Stimulated activated CD4-positive, alpha-beta T cell treated with anti-CD3 and anti-CD28 coated beads, Interleukin-4, amount 100 ng/mL, for 24 hours (primary cell): ENCODE measurements around the gene HPSE.

Experiments used
- DNase-seq: peaks from one replicate; pipeline ENCODE4 v3.0.0-alpha.2; 2020

The HPSE gene

GRCh38 chr4:83334425-83335241 lies at the start of gene HPSE:
HPSE (minus strand) TSS chr4:83334848; CDS start chr4:83334782, 66 bp downstream.
- DNase-seq = peak; percentile 56

- no peak for DNase-seq
Measured at GRCh38 chr4:83382850-83383249, 48.2 kb upstream of the HPSE start.

GRCh38 chr4:83381173-83381572 lies 46.5 kb upstream of the HPSE start:
- no peak for DNase-seq

DNA sequence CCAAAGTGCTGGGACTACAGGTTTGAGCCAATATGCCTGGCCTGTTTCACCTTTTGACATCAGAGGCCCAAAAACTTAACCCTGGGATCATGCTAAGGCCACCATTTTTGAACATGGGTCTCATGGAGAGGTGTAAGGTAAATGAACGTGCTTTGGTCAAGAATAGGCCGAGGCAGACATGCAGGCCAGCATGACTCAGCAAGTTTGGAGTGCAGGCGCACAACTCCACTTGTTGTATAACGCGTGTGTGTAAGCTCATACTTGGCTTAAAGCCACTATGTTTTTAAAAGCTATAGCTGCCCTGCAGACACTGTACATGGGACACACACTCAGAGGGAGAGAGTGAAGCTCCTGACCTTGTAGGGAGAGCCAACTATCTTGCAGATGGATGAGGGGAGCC lies 43.8 kb upstream of the HPSE start:
- DNase-seq = no peak

DNA sequence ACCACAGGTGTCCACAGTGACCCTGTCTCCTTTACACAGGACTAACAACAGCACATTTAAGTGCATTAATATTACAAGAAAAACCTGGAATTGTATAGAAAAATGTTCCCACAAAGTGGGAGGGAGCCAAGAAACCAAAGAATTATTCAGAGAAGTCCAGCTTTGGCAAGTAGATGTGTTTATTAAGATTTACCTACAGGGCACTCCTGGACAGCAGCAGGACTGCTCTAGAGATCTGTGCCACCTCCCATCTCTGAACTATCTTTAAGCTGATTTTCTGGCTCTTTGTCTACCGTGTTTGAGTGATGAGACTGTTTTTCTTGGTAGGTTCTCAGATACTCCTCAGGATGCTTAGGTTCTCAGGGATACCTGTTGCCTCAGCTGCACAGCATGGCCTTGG lies 38.3 kb upstream of the HPSE start:
- DNase-seq = no peak

GRCh38 chr4:83371936-83372335 lies 37.3 kb upstream of the HPSE start:
- no peak for DNase-seq

DNA sequence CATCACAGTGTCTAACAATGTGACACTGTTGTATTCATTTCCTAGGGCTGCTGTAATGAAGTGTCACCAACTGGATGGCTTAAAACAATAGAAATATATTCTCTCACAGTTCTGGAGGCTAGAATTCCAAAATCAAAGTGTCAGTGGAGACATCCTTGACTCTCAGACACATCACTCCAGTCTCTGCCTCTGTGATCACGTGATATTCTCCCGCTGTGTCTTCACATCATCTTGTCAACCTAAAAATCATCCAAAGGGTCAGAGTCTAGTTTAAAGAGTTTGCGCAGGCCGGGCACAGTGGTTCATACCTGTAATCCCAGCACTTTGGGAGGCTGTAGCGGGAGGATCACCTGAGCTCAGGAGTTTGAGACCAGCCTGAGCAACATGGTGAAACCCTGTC lies 36.6 kb upstream of the HPSE start:
- no peak for DNase-seq

- DNase-seq = no peak
Measured at GRCh38 chr4:83370640-83370906, 35.9 kb upstream of the HPSE start.

DNA sequence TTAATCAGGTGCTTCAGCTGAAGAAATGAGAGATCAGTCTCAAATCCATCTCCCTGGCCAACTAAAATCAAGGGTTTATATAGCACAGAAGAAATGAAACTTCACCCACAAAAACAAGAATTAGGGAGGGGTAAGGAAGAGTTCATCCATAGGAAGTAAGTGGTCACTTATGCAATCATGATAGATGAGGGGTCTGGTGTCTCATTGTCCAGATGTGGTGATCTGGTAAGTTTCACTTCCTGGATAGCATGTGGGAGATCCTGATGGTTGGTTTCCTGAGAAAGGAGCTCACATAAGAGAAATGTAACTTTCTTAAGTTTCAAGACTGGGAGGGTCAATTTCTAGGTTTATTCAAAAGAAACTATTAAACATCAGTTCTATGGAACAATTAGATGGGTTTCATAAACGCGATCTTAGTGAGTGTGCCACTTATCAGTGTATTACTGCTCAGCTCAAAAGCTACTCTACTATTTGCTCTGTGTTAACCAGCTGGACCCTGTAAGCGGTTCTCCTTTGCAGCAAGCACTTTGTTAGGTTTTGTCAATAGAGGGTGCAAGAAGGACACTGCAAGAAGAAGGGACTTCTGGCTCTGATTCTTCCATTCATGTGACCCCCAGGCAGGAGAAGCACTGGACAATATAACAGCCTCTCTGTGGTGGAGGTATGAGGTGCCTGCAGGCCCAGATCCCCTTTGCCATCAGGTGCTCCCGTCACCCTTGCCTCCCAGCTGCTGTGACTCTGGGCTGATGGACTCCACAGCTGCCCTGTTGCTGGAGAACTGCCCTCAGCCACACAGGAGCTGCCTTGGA lies 35.4 kb upstream of the HPSE start:
- DNase-seq = no peak

DNA sequence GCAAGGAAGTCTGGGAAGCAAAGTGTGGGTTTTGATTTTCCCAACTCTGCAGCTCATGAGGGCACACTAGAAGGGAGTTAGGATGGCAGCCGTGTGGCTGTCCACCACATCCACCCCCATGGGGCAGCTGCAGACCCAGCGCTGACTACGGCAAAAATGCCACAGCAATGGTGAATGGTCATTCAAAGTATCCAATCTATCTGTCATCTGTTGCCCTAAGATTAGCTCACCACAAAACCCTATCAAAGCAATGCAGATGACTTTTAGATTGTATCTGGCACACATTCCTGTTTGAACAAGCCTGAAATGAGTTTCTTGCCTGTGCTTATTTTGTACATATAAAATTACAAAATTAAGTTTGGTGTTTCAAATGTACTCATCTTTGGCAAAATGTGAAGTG lies 29.7 kb upstream of the HPSE start:
- DNase-seq = no peak

DNA sequence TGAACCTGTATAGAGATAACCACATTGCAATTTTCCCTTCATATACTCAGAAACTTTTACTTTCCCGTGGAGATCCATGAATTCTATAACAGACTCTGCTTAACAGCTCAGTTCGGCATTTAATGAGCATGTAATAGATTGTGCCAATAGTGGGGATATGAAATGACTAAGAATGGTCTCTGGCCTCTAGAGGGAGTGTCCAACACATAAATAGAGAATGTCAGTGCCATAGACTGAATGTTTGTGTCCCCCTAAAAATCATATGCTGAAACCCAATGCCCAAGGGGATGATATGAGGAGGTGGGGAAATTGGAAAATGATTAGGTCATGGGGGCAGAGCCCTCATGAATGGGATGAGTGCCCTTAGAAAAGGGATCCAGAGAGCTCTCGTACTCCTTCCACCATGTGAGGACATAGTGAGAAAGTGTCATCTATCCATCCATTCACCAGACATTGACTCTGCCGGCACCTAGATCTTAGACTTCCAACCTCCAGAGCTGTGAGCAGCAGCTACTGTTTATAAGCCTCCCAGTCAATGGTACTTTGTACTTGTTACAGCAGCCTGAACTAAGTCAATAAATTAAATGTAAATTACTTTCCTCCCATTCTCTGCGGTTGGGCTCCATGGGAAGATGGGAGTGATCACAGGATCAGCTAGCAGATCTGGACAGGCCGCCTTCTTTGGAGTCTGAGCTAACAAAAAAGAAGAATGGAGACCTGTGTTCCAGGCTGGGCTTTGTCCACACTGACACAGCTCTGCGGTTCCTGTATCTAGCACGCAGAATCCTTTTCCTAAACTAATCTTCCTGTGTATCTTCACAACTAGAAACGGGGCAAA lies 28.1 kb upstream of the HPSE start:
- DNase-seq = no peak

GRCh38 chr4:83361416-83362103 lies 26.9 kb upstream of the HPSE start:
- no peak for DNase-seq

- DNase-seq = no peak
Measured at GRCh38 chr4:83360018-83360417, 25.4 kb upstream of the HPSE start.

GRCh38 chr4:83358410-83358809 lies 23.8 kb upstream of the HPSE start:
- DNase-seq = no peak

DNA sequence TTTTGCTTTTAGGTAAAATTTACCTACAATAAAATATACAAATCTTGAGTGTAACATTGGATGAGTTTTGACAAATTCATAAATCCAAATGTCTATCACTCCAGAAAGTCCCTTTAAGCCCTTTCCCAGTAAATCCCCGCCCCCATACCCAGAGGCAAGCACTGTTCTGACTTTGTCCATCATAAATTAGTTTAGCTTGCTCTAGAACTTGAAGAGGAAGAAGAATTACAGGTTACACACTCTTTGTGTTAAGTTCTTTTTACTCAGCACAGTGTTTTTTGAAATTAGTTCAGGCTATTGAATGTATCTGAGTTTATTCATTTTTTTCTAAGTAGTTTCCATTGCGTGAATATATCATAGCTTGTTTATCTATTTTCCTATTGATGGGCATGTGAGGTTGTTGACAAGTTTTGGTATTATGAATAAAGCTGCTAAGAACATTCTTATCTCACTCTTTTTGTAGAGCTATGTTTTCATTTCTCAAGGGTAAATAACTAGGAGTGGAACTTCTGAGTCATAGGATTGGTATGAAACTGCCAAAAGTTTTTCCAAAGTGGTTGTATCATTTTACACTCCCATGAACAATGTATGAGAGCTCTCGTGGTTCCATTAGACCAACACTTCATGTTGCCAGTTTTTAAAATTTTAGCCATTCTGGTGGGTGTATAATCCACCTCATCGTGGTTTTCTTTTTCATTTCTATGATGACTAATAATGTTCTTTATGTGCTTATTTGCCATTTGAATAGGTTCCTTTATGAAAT lies 22.4 kb upstream of the HPSE start:
- peak; percentile 32 for DNase-seq

- no peak for DNase-seq
Measured at GRCh38 chr4:83353516-83353915, 18.9 kb upstream of the HPSE start.

DNA sequence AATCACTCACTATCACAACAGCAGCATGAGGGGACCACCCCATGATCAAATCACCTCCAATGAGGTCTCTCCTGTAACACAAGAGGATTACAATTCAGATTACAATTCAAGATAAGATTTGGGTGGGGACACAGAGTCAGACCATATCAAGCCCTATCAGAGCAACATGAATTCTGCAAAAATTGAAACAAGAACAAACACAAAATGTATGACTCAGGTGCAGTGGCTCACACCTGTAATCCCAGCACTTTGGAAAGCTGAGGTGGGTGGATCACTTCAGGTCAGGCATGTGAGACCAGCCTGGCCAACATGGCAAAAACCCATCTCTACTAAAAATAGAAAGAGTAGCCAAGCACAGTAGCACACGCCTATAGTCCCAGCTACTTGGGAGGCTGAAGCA lies 13.4 kb upstream of the HPSE start:
- DNase-seq = no peak

DNA sequence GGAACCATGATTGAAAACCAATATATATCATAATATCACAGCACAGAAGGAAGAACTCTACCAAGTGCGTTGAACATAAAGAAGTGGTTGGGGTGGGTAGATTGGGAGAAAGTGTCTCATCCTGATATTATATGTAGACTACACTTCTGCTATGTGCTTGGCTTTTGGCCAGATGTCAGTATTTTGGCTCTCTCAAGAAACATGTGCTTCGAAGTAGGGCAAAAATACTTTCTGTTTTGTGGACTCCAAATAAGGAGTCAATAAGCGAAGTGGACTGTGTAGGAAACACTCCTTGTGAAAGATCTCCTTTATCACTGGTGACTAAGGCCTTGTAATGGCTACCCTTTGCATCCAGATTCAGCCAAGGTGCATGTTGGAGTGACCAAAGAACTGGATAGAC lies 7.8 kb upstream of the HPSE start:
- no peak for DNase-seq

DNA sequence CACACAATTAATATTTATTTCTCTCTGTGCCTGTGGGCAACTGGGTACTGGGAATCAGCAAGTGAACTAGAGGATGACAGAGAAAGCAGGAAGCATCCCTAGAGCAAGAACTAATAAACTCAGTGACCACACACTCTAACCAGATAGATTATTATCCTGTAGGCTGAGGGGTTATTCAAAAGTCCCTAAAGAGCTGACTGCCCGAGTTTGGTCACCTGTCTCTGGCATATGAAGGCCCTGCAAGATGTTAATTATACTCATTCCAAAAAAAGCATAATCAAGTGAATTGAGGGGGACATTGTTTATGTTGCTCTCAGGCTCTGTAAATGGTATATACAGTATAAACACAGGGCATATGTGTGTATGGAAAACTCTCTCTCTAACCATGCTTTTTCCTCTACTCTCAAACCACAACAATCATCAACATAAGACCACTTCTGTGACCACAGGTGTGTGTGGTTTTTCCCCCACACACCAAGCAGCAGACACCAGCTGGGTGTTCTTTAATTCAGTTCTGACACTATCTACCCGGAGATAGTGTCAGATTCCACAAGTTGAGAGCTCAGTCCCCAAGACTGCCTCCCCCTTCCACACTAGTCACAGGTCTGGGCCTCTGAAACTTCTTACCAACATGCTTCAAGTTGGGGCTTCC lies 6.2 kb upstream of the HPSE start:
- peak; percentile 36 for DNase-seq

DNA sequence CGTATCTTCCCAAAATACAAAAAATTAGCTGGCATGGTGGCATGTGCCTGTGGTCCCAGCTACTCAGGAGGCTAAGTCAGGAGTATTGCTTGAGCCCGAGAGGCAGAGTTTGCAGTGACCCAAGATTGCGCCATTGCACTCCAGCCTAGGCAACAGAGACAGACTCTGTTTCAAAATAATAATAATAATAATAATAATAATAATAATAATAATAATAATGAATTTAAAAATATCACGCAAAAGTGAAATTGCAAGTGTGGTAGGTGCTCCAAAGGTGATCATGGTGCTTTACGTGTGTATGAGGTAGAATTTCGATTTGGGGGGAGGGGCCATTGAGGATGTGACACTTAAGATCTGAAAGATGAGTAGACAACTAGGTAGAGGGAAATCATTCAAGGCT lies 4.9 kb upstream of the HPSE start:
- no peak for DNase-seq

DNA sequence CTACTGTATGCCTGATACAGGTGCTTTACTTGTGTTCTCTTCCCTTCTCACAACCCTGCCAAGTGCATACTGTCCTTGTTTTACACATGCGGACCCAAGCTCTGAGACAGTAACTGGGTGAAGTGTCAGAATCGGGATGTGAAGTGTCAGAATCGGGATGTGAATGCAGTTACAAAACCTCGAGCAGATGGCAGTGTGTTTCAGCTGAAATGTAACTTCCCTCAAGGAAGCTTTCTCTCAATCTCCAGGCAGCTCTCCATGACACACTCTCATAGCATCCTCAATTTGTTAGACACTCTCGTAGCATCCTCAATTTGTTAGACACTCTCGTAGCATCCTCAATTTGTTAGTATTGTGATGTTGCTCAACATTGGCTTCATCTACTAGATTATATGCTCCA lies 1.1 kb upstream of the HPSE start:
- DNase-seq = no peak

GRCh38 chr4:83331956-83332355 lies 2.7 kb downstream of the HPSE start:
- DNase-seq = no peak
